Colonic mucosa (tissue), 4 donors: ENCODE results near the gene PSMD2. TPM values are rescaled to one million over a fixed set of nuclear protein-coding genes. Genes with fewer than 3 reads are reported as not detected.

Experiments used
- DNase-seq: peaks from one replicate; pipeline ENCODE4 v3.0.0-alpha.2; 2020
- H3K27ac ChIP-seq: fragments of 200-600 bp; one replicate; pipeline ENCODE4 v1.8.0; 2021
- H3K27me3 ChIP-seq: fragments of 200-600 bp; one replicate; pipeline ENCODE4 v1.8.0; 2021
- H3K36me3 ChIP-seq: fragments of 200-600 bp; one replicate; pipeline ENCODE4 v1.8.0; 2021
- H3K4me1 ChIP-seq: fragments of 200-600 bp; one replicate; pipeline ENCODE4 v1.8.0; 2021; ENCODE audit warnings: mild to moderate bottlenecking
- H3K4me3 ChIP-seq: fragments of 200-600 bp; one replicate; pipeline ENCODE4 v1.8.0; 2021
- H3K9ac ChIP-seq, 2 donors: one replicate each; pipeline ENCODE4 v1.7.0; 2013; ENCODE audit warnings: control low read depth in 2 of 2, low read depth in 2 of 2, low read length in 2 of 2
- H3K9me3 ChIP-seq: fragments of 200-600 bp; one replicate; pipeline ENCODE4 v1.8.0; 2021
- intact Hi-C: fragments of 100-400 bp; cut with DNase I; formaldehyde crosslinking; loops from one replicate; pipeline ENCODE4 v1.14.1; 2022
- total RNA-seq, 2 donors: library from RNA; stranded (reverse); fragmentation: NEBNext Ultra II Directional in 1 of 2; extraction: Animal tissue kit (Norgen Biotek cat#: 25700) in 1 of 2; gene quantifications; one replicate each; pipeline ENCODE4 v1.2.1, GENCODE V29; 2021
- TF ChIP-seq, protein P1 (sequence below): fragments of 200-600 bp; IDR thresholded peaks from one replicate; pipeline ENCODE4 v1.8.0; 2022; ENCODE audit warnings: antibody characterized with exemption, mild to moderate bottlenecking
- donor health status: healthy.
- donor health status: DM: no; HTN: no; CAD: no.
- donor health status: DM: no; HTN: no; CAD: no.

The PSMD2 gene
- total RNA-seq, 2 donors from 2014 or later, result 166 to 298 TPM

DNA sequence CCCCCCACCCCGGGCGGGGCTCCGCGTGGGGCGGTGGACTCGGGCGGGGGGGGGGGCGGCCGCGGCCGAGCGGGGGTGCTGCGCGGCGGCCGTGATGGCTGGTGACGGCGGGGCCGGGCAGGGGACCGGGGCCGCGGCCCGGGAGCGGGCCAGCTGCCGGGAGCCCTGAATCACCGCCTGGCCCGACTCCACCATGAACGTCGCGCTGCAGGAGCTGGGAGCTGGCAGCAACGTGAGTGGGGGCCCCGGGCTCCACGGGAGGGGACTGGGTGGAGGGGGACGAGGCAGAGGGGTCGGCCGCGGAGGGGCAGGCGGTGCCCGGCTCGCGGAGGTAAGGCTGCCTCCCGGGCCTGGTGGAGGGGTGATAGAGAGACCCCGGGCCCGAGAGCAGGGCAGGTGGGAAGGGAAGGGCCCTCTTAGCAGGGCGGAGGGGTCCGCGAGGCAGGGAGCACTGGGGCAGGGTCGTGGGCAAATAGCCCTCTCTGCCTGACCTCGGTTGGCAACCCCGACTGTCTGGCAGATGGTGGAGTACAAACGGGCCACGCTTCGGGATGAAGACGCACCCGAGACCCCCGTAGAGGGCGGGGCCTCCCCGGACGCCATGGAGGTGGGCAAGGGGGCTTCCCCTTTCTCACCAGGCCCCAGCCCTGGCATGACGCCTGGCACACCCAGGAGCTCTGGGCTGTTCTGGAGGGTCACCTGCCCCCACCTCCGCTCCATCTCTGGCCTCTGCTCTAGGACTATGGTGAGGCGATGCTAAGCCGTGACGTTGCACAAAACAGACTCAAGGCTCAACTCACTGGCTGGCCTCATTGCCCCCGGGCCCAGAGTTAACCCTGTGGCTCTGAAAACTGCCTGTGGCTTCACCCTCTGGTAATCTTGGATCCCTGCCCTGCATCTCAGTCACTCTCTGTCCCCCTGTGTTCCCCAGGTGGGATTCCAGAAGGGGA is 22.8 kb upstream of the PSMD2 start, which contains the start of gene ECE2:
ECE2 (plus strand) TSS at position 62 of the 950 bp plus-strand sequence; CDS start at position 194, 132 bp downstream.
- H3K9me3 ChIP-seq, result no peaks in the 10 kb centered on the region
- H3K9ac ChIP-seq, result no peak within 1 kb of the TSS
- no peaks in the 10 kb centered on the region for H3K4me1 ChIP-seq
- H3K4me3 ChIP-seq, result no peak within 1 kb of the TSS
- intact Hi-C loops, result no loop called here
- no peak for DNase-seq
- no peak within 1 kb of the TSS for H3K27ac ChIP-seq
- peaks cover 22% of the 10 kb centered on the region for H3K27me3 ChIP-seq
- H3K36me3 ChIP-seq, result no peaks in the 10 kb centered on the region
- TF ChIP-seq, protein P1, sequence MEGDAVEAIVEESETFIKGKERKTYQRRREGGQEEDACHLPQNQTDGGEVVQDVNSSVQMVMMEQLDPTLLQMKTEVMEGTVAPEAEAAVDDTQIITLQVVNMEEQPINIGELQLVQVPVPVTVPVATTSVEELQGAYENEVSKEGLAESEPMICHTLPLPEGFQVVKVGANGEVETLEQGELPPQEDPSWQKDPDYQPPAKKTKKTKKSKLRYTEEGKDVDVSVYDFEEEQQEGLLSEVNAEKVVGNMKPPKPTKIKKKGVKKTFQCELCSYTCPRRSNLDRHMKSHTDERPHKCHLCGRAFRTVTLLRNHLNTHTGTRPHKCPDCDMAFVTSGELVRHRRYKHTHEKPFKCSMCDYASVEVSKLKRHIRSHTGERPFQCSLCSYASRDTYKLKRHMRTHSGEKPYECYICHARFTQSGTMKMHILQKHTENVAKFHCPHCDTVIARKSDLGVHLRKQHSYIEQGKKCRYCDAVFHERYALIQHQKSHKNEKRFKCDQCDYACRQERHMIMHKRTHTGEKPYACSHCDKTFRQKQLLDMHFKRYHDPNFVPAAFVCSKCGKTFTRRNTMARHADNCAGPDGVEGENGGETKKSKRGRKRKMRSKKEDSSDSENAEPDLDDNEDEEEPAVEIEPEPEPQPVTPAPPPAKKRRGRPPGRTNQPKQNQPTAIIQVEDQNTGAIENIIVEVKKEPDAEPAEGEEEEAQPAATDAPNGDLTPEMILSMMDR, result no peak

GRCh38 chr3:184277366-184277765 is 21.7 kb upstream of the PSMD2 start:
- TF ChIP-seq, protein P1, result no peak
- Histone ChIP-seq H3K9ac (no peak overlapping the region), H3K27ac (no peak overlapping the region), H3K27me3 (peaks cover 22% of the 10 kb centered on the region), H3K36me3 (no peaks in the 10 kb centered on the region), H3K4me3 (no peak overlapping the region), H3K4me1 (no peaks in the 10 kb centered on the region), H3K9me3 (no peaks in the 10 kb centered on the region)
- intact Hi-C loops, result no loop called here
- DNase-seq, result no peak

- no peaks in the 10 kb centered on the region for H3K27me3 ChIP-seq
- H3K4me1 ChIP-seq, result no peaks in the 10 kb centered on the region
- H3K9ac ChIP-seq, result no peak overlapping the region
- no peak overlapping the region for H3K27ac ChIP-seq
- intact Hi-C loops, result loop anchor here (10.0 kb wide), 1 partner anchor 238 kb away; no protein-coding TSS in a partner anchor
- no peak for DNase-seq
- no peaks in the 10 kb centered on the region for H3K9me3 ChIP-seq
- no peak overlapping the region for H3K4me3 ChIP-seq
- TF ChIP-seq, protein P1, result no peak
- no peaks in the 10 kb centered on the region for H3K36me3 ChIP-seq
Measured at GRCh38 chr3:184282941-184283340, 16.1 kb upstream of the PSMD2 start.

- no peak for DNase-seq
- no peaks in the 10 kb centered on the region for H3K4me1 ChIP-seq
- no peak overlapping the region for H3K9ac ChIP-seq
- H3K27me3 ChIP-seq, result no peaks in the 10 kb centered on the region
- TF ChIP-seq, protein P1, result no peak
- no peaks in the 10 kb centered on the region for H3K36me3 ChIP-seq
- H3K27ac ChIP-seq, result no peak overlapping the region
- intact Hi-C loops, result loop anchor here (10.0 kb wide), 1 partner anchor 239 kb away; no protein-coding TSS in a partner anchor
- no peaks in the 10 kb centered on the region for H3K9me3 ChIP-seq
- no peak overlapping the region for H3K4me3 ChIP-seq
Measured at GRCh38 chr3:184283681-184284080, 15.4 kb upstream of the PSMD2 start.

- Histone ChIP-seq H3K9ac (no peak overlapping the region), H3K4me3 (no peak overlapping the region), H3K36me3 (no peaks in the 10 kb centered on the region), H3K27ac (no peak overlapping the region), H3K4me1 (no peaks in the 10 kb centered on the region), H3K9me3 (no peaks in the 10 kb centered on the region), H3K27me3 (no peaks in the 10 kb centered on the region)
- intact Hi-C loops, result loop anchor here (10.0 kb wide), 1 partner anchor 240 kb away; no protein-coding TSS in a partner anchor
- peak; percentile 27 for DNase-seq
- TF ChIP-seq, protein P1, result no peak
Measured at GRCh38 chr3:184284696-184285095, 14.3 kb upstream of the PSMD2 start.
